Right lobe of liver (tissue), 6 donors: ENCODE measurements around the gene TEKT4. TPM values are rescaled to one million over a fixed set of nuclear protein-coding genes. Genes with fewer than 3 reads are reported as not detected.
"Not testable (repeated sequence)": the region's sequence is repeated elsewhere in the genome, so short reads cannot be mapped to it uniquely, and the experiment has no call there.

Experiments used
- ATAC-seq, 4 donors: fragments of 200-7000 bp; cut with Tn5 transposase; one replicate each; pipeline ENCODE4 v1.9.1; 2020; ENCODE audit warnings: mild to moderate bottlenecking in 4 of 4, moderate library complexity in 4 of 4
- DNase-seq, 3 donors: peaks; one replicate each; pipeline ENCODE4 v3.0.0-alpha.2; 2020
- H3K27ac ChIP-seq, 3 donors: fragments of 200-600 bp; one replicate each; pipeline ENCODE4 v1.8.0; 2022
- H3K27me3 ChIP-seq, 2 donors: fragments of 200-600 bp; one replicate each; pipeline ENCODE4 v1.8.0; 2022
- H3K36me3 ChIP-seq, 4 donors: fragments of 200-600 bp; sonication (generic) in 1 of 4; one replicate each; pipeline versions ENCODE4 v1.5.1 to v1.8.0; 2017 to 2022; ENCODE audit warnings: control low read depth in 1 of 4
- H3K4me1 ChIP-seq, 4 donors: fragments of 200-600 bp; sonication (generic) in 1 of 4; one replicate each; pipeline versions ENCODE4 v1.5.1 to v1.8.0; 2017 to 2022; ENCODE audit warnings: control low read depth in 1 of 4
- H3K4me3 ChIP-seq, 3 donors: fragments of 200-600 bp; one replicate each; pipeline ENCODE4 v1.8.0; 2022
- H3K9me3 ChIP-seq, 4 donors: fragments of 200-600 bp; sonication (generic) in 1 of 4; one replicate each; pipeline versions ENCODE4 v1.5.1 to v1.8.0; 2017 to 2022; ENCODE audit warnings: control low read depth in 1 of 4
- POLR2A ChIP-seq: fragments of 450-650 bp; IDR thresholded peaks from one replicate; pipeline ENCODE4 v1.6.1; 2017; ENCODE audit warnings: antibody characterized with exemption, mild to moderate bottlenecking
- WGBS: methylation state at CpG from one replicate; pipeline ENCODE4 v1.1.6; 2018; ENCODE audit warnings: low coverage, low lambda C conversion rate; ENCODE audit not compliant: insufficient coverage; ENCODE audit errors: missing lambda C conversion rate; 5-methylcytosine and 5-hydroxymethylcytosine counted together
- intact Hi-C, 2 donors: fragments of 100-400 bp; cut with DNase I; formaldehyde crosslinking; loops; one replicate each; pipeline versions ENCODE4 v1.11.2 to v1.14.1; 2022
- total RNA-seq, 6 experiments: library from RNA; depleted of rRNA in 2 of 6; stranded (reverse); fragments of >200 nt in 2 of 6; fragmentation: NEBNext Ultra II Directional in 3 of 6; extraction: Animal tissue kit (Norgen Biotek cat#: 25700) in 3 of 6; gene quantifications; one replicate each; pipeline versions ENCODE4 v1.1.0 to v1.2.4, GENCODE V29; 2016 to 2023
- TF ChIP-seq, protein P1 (sequence below), 4 donors: fragments of 200-600 bp in 3 of 4; fragments of 450-650 bp in 1 of 4; IDR thresholded peaks; one replicate each; pipeline versions ENCODE4 v1.5.1 to v1.8.0; 2016 to 2022; ENCODE audit warnings: antibody characterized with exemption in 4 of 4, mild to moderate bottlenecking in 2 of 4
- donor health status: DM: no; HTN: yes; CAD: no.
- donor health status: DM: no; HTN: no; CAD: no.
- donor health status: DM: no; HTN: no; CAD: no.
- donor health status: DM: no; HTN: yes; CAD: no.
- donor health status: DM: no; HTN: yes; CAD: no.

The TEKT4 gene
- total RNA-seq, 6 experiments from 2014 or later: 0.40 TPM; not detected in 5

DNA sequence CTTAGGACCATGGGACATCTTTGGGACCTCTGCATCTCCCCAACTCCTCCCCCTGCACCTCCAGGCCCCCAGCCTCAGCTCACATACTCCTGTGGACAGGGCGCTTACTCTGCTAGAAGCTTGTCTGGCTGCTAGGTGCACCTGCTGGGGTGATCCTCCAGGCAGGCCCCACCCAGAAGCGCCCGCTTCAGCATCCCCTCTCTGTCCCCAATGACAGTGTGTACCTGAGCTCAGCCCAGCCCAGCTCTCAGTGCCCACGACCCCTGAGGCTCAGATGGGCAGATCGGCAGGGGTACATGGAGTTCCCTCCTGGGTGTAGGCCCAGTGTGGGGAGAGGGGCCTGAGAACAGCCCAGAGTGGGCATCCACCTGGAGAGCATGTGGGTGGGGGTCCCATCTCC, 5.9 kb downstream of the TEKT4 start:
- DNase-seq (no peak), ATAC-seq (no peak)
- whole genome bisulfite sequencing: no CpG with 5 or more reads among the region's 5 CpGs
- no peak for TF ChIP-seq POLR2A
- TF ChIP-seq, protein P1, sequence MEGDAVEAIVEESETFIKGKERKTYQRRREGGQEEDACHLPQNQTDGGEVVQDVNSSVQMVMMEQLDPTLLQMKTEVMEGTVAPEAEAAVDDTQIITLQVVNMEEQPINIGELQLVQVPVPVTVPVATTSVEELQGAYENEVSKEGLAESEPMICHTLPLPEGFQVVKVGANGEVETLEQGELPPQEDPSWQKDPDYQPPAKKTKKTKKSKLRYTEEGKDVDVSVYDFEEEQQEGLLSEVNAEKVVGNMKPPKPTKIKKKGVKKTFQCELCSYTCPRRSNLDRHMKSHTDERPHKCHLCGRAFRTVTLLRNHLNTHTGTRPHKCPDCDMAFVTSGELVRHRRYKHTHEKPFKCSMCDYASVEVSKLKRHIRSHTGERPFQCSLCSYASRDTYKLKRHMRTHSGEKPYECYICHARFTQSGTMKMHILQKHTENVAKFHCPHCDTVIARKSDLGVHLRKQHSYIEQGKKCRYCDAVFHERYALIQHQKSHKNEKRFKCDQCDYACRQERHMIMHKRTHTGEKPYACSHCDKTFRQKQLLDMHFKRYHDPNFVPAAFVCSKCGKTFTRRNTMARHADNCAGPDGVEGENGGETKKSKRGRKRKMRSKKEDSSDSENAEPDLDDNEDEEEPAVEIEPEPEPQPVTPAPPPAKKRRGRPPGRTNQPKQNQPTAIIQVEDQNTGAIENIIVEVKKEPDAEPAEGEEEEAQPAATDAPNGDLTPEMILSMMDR (IDR thresholded peaks at IDR 0.05): no peak
- H3K4me1 ChIP-seq: no peaks in the 10 kb centered on the region
- H3K36me3 ChIP-seq: no peaks in the 10 kb centered on the region
- no peak overlapping the region for H3K4me3 ChIP-seq
- H3K9me3 ChIP-seq: no peaks in the 10 kb centered on the region
- no peaks in the 10 kb centered on the region for H3K27me3 ChIP-seq
- H3K27ac ChIP-seq: no peak overlapping the region
- intact Hi-C loops: no loop called here

DNA sequence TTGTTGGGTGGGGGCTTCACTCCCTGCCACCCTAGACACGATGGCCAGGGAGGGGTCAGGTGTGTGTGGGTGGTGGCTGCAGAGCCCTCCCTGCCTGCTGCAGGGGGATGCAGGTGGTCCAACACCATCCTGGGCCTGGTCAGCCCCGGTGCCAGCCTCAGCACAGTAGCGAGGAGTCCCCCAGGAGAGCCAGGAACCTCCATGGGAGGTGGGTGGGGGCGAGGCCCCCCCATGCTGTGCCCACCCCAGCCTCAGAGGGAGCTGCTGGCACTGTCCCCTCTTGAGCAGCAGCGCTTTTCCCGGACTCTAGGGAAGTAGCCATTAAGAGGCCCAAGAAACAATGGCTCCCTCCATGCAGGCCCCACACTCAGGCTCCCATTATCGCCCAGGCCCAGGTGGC, 7.3 kb downstream of the TEKT4 start:
- H3K36me3 ChIP-seq, H3K9me3 ChIP-seq, intact Hi-C loops, H3K27ac ChIP-seq, H3K27me3 ChIP-seq, H3K4me3 ChIP-seq, H3K4me1 ChIP-seq, DNase-seq, ATAC-seq: not testable (repeated sequence)
- no CpG with 5 or more reads among the region's 7 CpGs for WGBS

GRCh38 chr2:94879314-94879981, 8.2 kb downstream of the TEKT4 start:
- no peak for ATAC-seq
- Histone ChIP-seq H3K27me3 (no peaks in the 10 kb centered on the region), H3K27ac (no peak overlapping the region), H3K4me1 (no peaks in the 10 kb centered on the region), H3K4me3 (no peak overlapping the region), H3K36me3 (no peaks in the 10 kb centered on the region), H3K9me3 (no peaks in the 10 kb centered on the region)
- TF ChIP-seq, protein P1 (IDR thresholded peaks at IDR 0.05): no peak
- TF ChIP-seq POLR2A: no peak
- DNase-seq: no peak
- 40% methylated on average over 1 of the region's 9 CpGs for WGBS
- intact Hi-C loops: no loop called here

GRCh38 chr2:94879982-94880377, 8.8 kb downstream of the TEKT4 start:
- Histone ChIP-seq H3K36me3 (no peaks in the 10 kb centered on the region), H3K4me3 (no peak overlapping the region), H3K4me1 (no peaks in the 10 kb centered on the region), H3K27me3 (no peaks in the 10 kb centered on the region), H3K9me3 (no peaks in the 10 kb centered on the region), H3K27ac (no peak overlapping the region)
- WGBS: no CpG with 5 or more reads among the region's 11 CpGs
- TF ChIP-seq, protein P1 (IDR thresholded peaks at IDR 0.05): no peak
- no peak for TF ChIP-seq POLR2A
- ATAC-seq (no peak), DNase-seq (no peak)
- intact Hi-C loops: no loop called here

GRCh38 chr2:94880507-94880906, 9.3 kb downstream of the TEKT4 start:
- Histone ChIP-seq H3K36me3 (no peaks in the 10 kb centered on the region), H3K4me1 (no peaks in the 10 kb centered on the region), H3K27me3 (no peaks in the 10 kb centered on the region), H3K4me3 (no peak overlapping the region), H3K9me3 (no peaks in the 10 kb centered on the region), H3K27ac (no peak overlapping the region)
- 0% methylated on average over 2 of the region's 8 CpGs for WGBS
- intact Hi-C loops: no loop called here
- ATAC-seq (peak in 1 of 4 donors; percentile 22), DNase-seq (no peak)
- no peak for TF ChIP-seq POLR2A
- TF ChIP-seq, protein P1 (IDR thresholded peaks at IDR 0.05): no peak
